ENCODE measurements around the gene FN1.

DNA sequence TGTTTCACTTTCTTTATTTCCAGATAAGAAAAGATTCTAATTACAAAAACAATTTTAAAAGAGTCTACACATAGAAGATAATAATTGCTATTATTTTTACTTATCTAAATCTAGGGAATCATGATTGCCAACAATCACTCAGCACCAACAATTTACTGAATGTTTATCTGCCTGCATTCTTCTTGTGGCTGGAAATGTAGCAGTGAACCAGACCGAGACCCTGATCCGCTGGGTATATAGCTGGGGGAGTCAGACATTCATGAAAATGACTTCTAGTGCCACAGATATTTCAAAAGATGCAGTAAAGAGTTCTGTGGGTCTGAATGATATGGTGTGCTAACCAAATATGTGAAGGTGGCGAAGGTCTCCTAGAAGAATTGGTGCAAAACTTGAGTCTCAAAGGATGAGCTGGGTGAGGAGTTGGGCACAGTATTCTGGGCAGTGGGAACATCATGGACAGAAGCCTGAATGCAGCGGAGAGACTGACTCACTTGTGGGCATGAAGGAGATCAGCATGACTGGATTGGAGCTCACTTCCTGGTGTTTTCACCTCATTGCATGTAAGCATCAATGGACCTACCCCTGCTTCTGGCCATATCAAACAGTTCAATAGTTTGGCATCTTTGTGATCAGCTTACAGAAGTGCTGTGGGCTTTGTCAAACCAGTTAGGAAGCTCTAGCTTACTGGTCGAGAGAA, 26.1 kb upstream of the FN1 start:
- no peak for TF ChIP-seq POLR2AphosphoS5 (IDR thresholded peaks at IDR 0.05; ENCODE audit: low read depth, low read length)
- TF ChIP-seq, protein P1, sequence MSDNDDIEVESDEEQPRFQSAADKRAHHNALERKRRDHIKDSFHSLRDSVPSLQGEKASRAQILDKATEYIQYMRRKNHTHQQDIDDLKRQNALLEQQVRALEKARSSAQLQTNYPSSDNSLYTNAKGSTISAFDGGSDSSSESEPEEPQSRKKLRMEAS (IDR thresholded peaks at IDR 0.05), result no peak
- no peak for TF ChIP-seq CTCF (IDR thresholded peaks at IDR 0.05 in 2 of 3, conservative IDR thresholded peaks at IDR 0.05 in 1 of 3; ENCODE audit: borderline replicate concordance in 1 of 3, insufficient read depth in 1 of 3, low read depth in 2 of 3, low read length in 2 of 3)
- TF ChIP-seq ZFX (IDR thresholded peaks at IDR 0.05), result no peak
- TF ChIP-seq ZNF274 (IDR thresholded peaks at IDR 0.05; ENCODE audit: low read depth, low read length), result no peak
- no peak for TF ChIP-seq EZH2 (IDR thresholded peaks at IDR 0.05)
- no peak for TF ChIP-seq POLR2A (IDR thresholded peaks at IDR 0.05; ENCODE audit: borderline replicate concordance, extremely low read depth, insufficient read depth, insufficient read length)
- TF ChIP-seq SRF (IDR thresholded peaks at IDR 0.05; ENCODE audit: low read depth), result no peak
- no peak for TF ChIP-seq RAD21 (IDR thresholded peaks at IDR 0.05; ENCODE audit: low read depth)
- TF ChIP-seq CBX3 (IDR thresholded peaks at IDR 0.05; ENCODE audit: low read depth), result no peak
- no peak for TF ChIP-seq REST (IDR thresholded peaks at IDR 0.05; ENCODE audit: low read depth)
- TF ChIP-seq FOSL1 (IDR thresholded peaks at IDR 0.05; ENCODE audit: low read depth), result no peak
